Measurements from ENCODE around the gene PMVK. TPM values are rescaled to one million over a fixed set of nuclear protein-coding genes. Genes with fewer than 3 reads are reported as not detected.

The PMVK gene
- total and polyA plus RNA-seq, 2 of the 8 experiments (the other 6 are each of a cell fraction or from before 2014, with no cell fraction given), result 23.8 to 26.5 TPM

GRCh38 chr1:154908937-154909336, 27.6 kb downstream of the PMVK start:
- no peak overlapping the region for H3K18ac ChIP-seq (ENCODE audit: extremely low read depth, low read length)

More at GRCh38 chr1:154908937-154909336, 27.6 kb downstream of the PMVK start:
- no peak overlapping the region for H4K91ac ChIP-seq (replicated peaks; ENCODE audit: insufficient read length, low read length)
- POLR2A ChIA-PET (ENCODE audit: partially characterized antibody), result interaction anchor here (1.6 kb wide), 1 partner anchor 139 kb away, joined by 3 read pairs; no protein-coding TSS in a partner anchor
- H2BK120ac ChIP-seq (replicated peaks; ENCODE audit: low read depth, low read length), result no peak overlapping the region
- no peak overlapping the region for H2BK20ac ChIP-seq (ENCODE audit: low read length)
- H2AK5ac ChIP-seq (ENCODE audit: low read depth, low read length), result no peak overlapping the region
- no peak overlapping the region for H3K27ac ChIP-seq (ENCODE audit: low read depth, low read length)
- H3K56ac ChIP-seq (replicated peaks; ENCODE audit: insufficient read length, low read depth, low read length), result no peak overlapping the region
- TF ChIP-seq SIN3A (conservative IDR thresholded peaks at IDR 0.05 in 1 of 2, IDR thresholded peaks at IDR 0.05 in 1 of 2; ENCODE audit: low read depth in 1 of 2, low read length in 2 of 2) (no peak), SIX5 (IDR thresholded peaks at IDR 0.05; ENCODE audit: low read depth, low read length) (no peak), RXRA (IDR thresholded peaks at IDR 0.05; ENCODE audit: insufficient read depth, low read depth, low read length) (no peak), SAP30 (IDR thresholded peaks at IDR 0.05; ENCODE audit: insufficient read depth, insufficient replicate concordance, low read length) (no peak), NRF1 (IDR thresholded peaks at IDR 0.05; ENCODE audit: low read depth, low read length) (no peak), POU5F1 (IDR thresholded peaks at IDR 0.05; ENCODE audit: low read depth, low read length) (no peak), CEBPB (IDR thresholded peaks at IDR 0.05; ENCODE audit: low read depth, low read length) (no peak), SP4 (IDR thresholded peaks at IDR 0.05; ENCODE audit: low read length) (no peak), SP1 (IDR thresholded peaks at IDR 0.05; ENCODE audit: low read depth, low read length) (no peak)
- H3K27me3 ChIP-seq (replicated peaks in 1 of 4; ENCODE audit: control insufficient read depth in 3 of 4, extremely low read depth in 1 of 4, insufficient read depth in 3 of 4, low read length in 3 of 4), result no peaks in the 10 kb centered on the region
- no peak overlapping the region for H3K4me2 ChIP-seq (ENCODE audit: insufficient read depth in 1 of 2, low read depth in 2 of 2, low read length in 2 of 2)
- no peaks in the 10 kb centered on the region for H3K79me1 ChIP-seq (ENCODE audit: low read depth, low read length)
- H3K4ac ChIP-seq (replicated peaks; ENCODE audit: insufficient read length, low read depth, low read length), result no peak overlapping the region
- 89% methylated on average over 5 of the region's 5 CpGs; no CpG with 5 or more reads in 1 of the 2 experiments for WGBS, 2 experiments (ENCODE audit: extremely low coverage in 1 of 2, insufficient coverage in 1 of 2, insufficient read length in 1 of 2, insufficient replicate concordance in 2 of 2, low coverage in 1 of 2, low lambda C conversion rate in 2 of 2, missing lambda C conversion rate in 1 of 2)
- no peaks in the 10 kb centered on the region for H3K4me1 ChIP-seq (replicated peaks in 1 of 4; ENCODE audit: control insufficient read depth in 3 of 4, insufficient read depth in 4 of 4, low read length in 3 of 4)
- no peak overlapping the region for H4K8ac ChIP-seq (ENCODE audit: extremely low read depth, insufficient read depth, low read length)
- H2BK12ac ChIP-seq (ENCODE audit: low read depth, low read length), result no peak overlapping the region
- H3K36me3 ChIP-seq (ENCODE audit: control insufficient read depth in 2 of 4, insufficient read depth in 4 of 4, low read length in 3 of 4), result no peaks in the 10 kb centered on the region
- no peak for DNase-seq (ENCODE audit: low read depth in 1 of 2, low spot score in 2 of 2)
- no peak overlapping the region; a peak in 1 of 7 replicates for H3K9ac ChIP-seq (replicated peaks in 1 of 4; ENCODE audit: extremely low read depth in 1 of 4, low read depth in 3 of 4, low read length in 3 of 4)
- no peaks in the 10 kb centered on the region for H3K23me2 ChIP-seq (ENCODE audit: low read depth, low read length)
- H2BK15ac ChIP-seq (ENCODE audit: low read length), result no peak overlapping the region
- H2BK5ac ChIP-seq (ENCODE audit: low read depth, low read length), result no peak overlapping the region
- H3K23ac ChIP-seq (ENCODE audit: insufficient read length), result no peak overlapping the region
- no peak overlapping the region for H2AFZ ChIP-seq (ENCODE audit: low read length)
- H3K9me3 ChIP-seq (ENCODE audit: insufficient read depth in 2 of 2, low read depth in 1 of 2, low read length in 1 of 2), result peaks cover 9 to 14% of the 10 kb centered on the region in 2 experiments; a peak in 3 of 4 replicates
- CTCF ChIA-PET (ENCODE audit: partially characterized antibody), result interaction anchor here (0.5 to 1.6 kb wide), 9 partner anchors 11 to 175 kb away, joined by 3 to 5 read pairs (median 3); partner anchors contain the start of genes EFNA3 and PMVK
- no peaks in the 10 kb centered on the region for H4K20me1 ChIP-seq (replicated peaks in 1 of 2; ENCODE audit: control insufficient read depth in 1 of 2, insufficient read depth in 2 of 2, low read length in 2 of 2)
- no peak overlapping the region for H4K5ac ChIP-seq (ENCODE audit: insufficient read length, low read depth, low read length)
- no peak for FAIRE-seq
- H3K79me2 ChIP-seq (ENCODE audit: control insufficient read depth in 1 of 2, insufficient read depth in 2 of 2, low read length in 2 of 2), result no peaks in the 10 kb centered on the region
- no peak overlapping the region for H3K4me3 ChIP-seq (ENCODE audit: extremely low read depth in 1 of 4, insufficient read depth in 2 of 4, low read depth in 3 of 4, low read length in 4 of 4)
- no peak overlapping the region for H3K14ac ChIP-seq (ENCODE audit: insufficient read length)

Data from H1 (cell line).